HG02759 (cell line): Measurements from ENCODE around the gene ZBED1.
A peak's percentile ranks its signal among the peaks of the same experiment; 100 is the strongest.
"Not testable (repeated sequence)": the region's sequence is repeated elsewhere in the genome, so short reads cannot be mapped to it uniquely, and the experiment has no call there.

Experiments used
- ATAC-seq: cut with Tn5 transposase; IDR thresholded peaks from one replicate; pipeline ENCODE4 v1.9.1; 2021; ENCODE audit warnings: mild to moderate bottlenecking, moderate library complexity; ENCODE audit not compliant: unreplicated experiment

Gene ZBED1

DNA sequence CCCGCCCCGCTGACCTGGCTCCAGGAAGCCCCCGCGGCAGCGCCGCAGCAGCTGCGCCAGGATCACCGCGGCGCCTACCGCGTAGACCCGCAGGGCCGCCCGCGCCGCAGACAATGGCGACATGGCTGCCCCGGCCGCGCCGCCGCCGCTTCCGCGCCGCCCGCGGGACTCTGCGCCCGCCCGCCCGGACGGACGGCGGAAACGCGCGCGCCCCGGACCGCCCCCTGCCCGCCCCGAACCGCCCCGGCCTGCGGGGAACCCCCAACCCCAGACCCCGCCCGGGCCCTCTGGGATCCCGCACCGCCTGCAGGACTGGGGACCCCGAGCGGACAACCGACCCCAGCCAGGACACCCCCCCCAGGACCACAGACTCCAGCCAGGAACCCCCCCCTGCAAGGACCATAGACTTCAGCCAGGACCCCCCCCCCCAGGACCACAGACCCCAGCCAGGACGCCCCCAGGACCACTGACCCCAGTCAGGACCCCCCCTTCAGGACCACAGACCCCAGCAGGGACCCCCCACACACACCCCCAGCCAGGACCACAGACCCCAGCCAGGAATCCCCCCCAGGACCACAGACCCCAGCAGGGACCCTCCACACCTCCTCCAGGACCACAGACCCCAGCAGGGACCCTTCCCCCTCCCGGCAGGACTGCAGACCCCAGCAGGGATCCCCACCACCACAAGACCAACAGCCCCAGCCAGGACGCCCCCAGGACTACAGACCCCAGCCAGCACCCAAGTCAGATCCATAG, at the start of gene ZBED1, which contains the start of gene DHRSX:
Gene ZBED1 (minus strand): TSS at position 174 of the 756 bp plus-strand sequence. CDS start 10,257 bp downstream, outside the sequence.
Gene DHRSX (minus strand): TSS at position 174 of the 756 bp plus-strand sequence. CDS start 51 bp downstream, at position 123.
- ATAC-seq: peak; percentile 72

GRCh38 chrX:2549876-2550275, 49.1 kb upstream of the ZBED1 start:
- ATAC-seq: no peak

GRCh38 chrX:2548711-2549423, 48.1 kb upstream of the ZBED1 start:
- no peak for ATAC-seq

GRCh38 chrX:2547736-2548135, 47.0 kb upstream of the ZBED1 start:
- ATAC-seq: no peak

GRCh38 chrX:2546496-2546895, 45.7 kb upstream of the ZBED1 start:
- no peak for ATAC-seq

GRCh38 chrX:2545144-2545543, 44.4 kb upstream of the ZBED1 start:
- ATAC-seq: no peak

DNA sequence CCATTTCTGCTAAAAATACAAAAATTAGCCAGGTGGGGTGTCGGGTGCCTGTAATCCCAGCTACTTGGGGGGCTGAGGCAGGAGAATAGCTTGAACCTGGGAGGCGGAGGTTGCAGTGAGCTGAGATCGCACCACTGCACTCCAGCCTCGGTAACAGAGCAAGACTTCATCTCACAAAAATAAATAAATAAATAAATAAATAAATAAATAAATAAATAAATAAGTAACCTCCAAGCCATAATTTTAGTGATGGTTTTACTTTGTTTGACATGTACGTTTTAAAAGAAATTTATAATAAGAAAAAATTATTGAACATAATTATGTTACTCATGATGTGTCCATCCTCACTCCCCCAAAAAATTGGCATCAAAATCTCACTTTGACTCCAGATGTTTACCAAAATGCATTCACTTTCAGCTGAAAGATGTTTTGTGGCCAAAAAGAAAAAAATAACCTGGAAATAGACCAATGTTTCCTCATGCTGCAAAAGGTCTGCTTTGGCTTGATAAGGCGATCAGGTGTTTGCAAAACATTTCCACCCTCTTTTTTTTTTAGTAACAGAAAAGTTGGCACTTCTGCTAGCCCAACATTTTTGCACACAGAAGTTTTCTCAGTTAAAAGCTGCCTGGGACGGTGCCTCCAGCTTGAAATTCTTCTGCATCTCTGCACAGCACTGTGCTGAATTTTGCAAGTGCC, 42.2 kb upstream of the ZBED1 start:
- ATAC-seq: no peak

DNA sequence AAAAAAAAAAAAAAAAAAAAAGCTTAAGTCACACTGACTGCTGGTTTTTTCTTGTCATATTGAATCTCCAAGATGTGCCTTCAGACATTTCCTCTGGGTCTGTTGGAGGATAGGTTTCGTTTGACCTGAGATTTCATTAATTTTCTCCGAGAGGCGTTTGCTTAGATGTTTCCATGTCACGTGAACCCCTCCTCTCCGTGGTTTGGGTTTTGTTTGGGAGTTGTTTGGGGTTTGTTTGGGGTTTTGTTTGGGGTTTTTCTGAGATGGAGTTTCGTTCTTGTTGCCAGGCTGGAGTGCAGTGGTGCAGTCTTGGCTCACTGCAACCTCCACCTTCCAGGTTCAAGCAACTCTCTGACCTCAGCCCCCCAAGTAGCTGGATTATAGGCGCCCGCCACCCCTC, 40.8 kb upstream of the ZBED1 start:
- ATAC-seq: no peak

DNA sequence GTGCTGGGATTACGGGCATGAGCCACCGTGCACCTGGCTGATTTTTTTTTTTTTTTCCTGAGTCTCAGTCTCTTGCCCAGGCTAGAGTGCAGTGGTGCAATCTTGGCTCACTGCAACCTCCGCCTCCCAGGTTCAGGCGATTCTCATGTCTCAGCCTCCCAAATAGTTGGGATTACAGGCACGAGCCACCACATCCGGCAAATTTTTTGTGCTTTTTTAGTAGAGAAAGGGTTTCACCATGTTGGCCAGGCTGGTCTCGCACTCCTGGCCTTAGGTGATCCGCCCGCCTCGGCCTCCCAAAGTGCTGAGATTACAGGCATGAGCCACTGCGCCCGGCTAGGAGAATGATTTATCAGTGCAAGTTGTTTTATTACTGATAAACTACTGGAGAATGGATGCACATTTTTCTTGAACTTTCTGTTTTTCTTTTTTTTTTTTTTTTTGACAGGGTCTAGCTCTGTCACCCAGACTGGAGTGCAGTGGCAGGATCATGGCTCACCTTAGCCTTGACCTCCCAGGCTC, 39.7 kb upstream of the ZBED1 start:
- no peak for ATAC-seq

DNA sequence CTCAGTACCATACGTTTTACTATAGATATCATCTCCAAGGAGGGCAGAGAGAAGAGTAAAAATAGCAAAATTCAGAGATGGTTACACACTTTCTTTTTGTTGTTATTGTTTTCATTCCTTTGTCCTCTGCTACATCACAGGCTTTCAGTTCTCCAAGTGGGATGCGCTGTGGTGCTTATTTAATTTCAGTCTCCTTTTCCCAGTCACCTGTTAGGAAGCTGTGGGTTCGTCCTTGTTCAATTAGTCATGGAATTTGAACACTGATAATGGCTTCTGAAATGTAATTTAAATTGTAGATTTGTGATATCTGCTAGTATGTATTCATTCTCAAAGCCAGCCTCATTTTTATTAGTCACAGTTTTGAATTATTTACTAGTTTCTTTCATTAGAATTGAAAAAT, 38.8 kb upstream of the ZBED1 start:
- no peak for ATAC-seq

DNA sequence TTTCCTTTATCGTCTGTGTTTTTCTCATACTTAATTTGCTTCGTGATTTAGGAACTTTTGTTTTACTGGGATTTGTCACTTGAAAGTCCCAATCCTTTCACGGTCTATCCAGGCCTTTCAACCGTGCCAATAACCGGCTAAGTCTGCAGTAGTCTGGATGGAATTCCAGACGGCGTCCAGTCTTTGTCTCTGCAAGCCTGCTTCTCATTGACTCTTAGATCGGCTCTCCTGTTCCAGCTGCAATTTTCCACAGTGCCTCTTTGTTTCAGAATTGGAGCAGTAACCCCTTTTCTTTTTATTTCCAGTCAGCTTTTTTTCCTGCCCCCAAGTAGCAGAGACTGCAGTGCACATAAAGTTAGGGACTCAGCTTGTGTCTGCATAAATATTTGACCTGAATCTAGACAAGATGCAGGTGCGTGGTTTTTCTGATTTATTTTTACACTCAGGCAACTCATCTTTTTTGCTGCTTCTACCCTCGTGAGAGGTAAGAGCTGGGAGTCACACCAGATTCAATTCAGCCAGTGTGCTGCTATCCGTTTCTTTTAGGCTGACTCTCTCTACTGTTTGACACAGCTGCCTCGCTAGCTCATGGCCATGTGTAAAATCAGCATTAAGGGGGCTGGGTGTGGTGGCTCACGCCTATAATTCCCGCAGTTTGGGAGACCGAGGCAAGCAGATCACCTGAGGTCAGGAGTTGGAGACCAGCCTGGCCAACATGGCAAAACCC, 37.4 kb upstream of the ZBED1 start:
- ATAC-seq: no peak

- ATAC-seq: no peak
These were observed 36.2 kb upstream of the ZBED1 start for GRCh38 chrX:2536974-2537373.

DNA sequence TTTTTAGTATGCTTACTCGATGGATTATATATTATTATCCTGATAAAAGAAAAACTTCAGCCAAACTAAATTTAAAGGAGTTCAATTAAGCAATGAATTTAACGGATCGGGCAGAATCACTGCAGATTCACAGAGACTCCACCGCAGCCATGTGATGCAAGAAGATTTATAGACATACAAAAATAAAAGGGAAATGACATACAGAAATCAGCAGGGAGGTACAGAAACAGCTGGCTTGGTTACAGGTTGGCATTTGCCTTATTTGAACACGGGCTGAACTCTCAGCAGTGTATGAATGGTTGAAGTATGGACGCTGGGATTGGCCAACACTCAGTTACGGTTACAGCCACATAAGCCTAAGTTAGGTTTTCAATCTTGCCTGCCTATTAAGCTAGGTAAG, 35.4 kb upstream of the ZBED1 start:
- ATAC-seq: no peak

GRCh38 chrX:2534261-2535021, 33.7 kb upstream of the ZBED1 start:
- ATAC-seq: not testable (repeated sequence)

DNA sequence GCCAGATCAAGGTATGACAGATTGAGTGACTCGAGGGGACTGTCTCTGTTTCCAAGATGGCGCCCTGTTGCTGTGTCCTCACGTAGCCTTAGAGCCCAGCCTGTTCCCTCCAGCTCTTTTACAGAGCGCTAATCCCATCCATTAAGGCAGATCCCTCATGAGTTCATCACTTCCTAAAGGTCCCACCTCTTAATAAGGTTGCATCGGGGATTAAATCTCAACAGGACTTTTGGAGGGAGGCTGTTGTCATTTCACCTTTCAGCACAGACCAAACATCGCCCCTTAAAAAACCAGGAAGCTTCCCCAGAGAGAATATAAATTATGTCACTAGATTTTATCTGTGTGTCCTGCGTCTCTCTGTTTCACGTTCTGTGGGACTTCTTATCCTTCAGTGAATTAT, 32.6 kb upstream of the ZBED1 start:
- no peak for ATAC-seq

- no peak for ATAC-seq
These were observed 25.6 kb upstream of the ZBED1 start for GRCh38 chrX:2526390-2526789.

DNA sequence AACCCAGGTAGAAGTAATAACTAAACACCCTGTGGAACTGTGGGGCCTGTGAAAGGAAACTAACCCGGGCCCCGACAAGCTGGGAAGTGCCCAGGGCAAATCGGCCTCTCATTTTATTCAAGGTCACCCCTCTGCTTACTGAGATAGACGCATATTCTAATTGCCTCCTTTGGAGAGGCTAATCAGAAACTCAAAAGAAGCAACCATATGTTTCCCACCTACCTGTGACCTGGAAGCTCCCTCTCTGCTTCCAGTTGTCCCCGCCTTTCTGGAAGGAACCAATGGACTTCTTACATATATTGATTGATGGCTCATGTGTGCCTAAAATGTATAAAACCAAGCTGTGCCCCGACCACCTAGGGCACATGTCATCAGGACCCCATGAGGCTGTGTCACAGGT, 23.1 kb upstream of the ZBED1 start:
- no peak for ATAC-seq

- ATAC-seq: peak; percentile 36
These were observed 21.2 kb upstream of the ZBED1 start for GRCh38 chrX:2521927-2522386.

GRCh38 chrX:2521092-2521926, 20.5 kb upstream of the ZBED1 start:
- peak; percentile 81 for ATAC-seq
